Thyroid gland (tissue), 4 donors: Measurements from ENCODE around the gene RASA3.

ENCODE experiments used
- CTCF ChIP-seq, 6 experiments: fragments of 200-600 bp in 3 of 6; fragments of 450-650 bp in 3 of 6; sonication (generic) in 3 of 6; IDR thresholded peaks; one replicate each; pipeline ENCODE4 v1.5.1; 2016 to 2019; ENCODE audit warnings: antibody characterized with exemption in 6 of 6, mild to moderate bottlenecking in 2 of 6, inconsistent platforms in 1 of 6, moderate library complexity in 1 of 6
- POLR2A ChIP-seq, 2 donors: fragments of 450-650 bp; IDR thresholded peaks; one replicate each; pipeline ENCODE4 v1.6.1; 2017; ENCODE audit warnings: antibody characterized with exemption in 2 of 2, mild to moderate bottlenecking in 2 of 2, moderate library complexity in 1 of 2

GRCh38 chr13:113952151-113952982 is 180.1 kb downstream of the RASA3 start:
- TF ChIP-seq CTCF (IDR thresholded peaks at IDR 0.05) (no peak), POLR2A (IDR thresholded peaks at IDR 0.05) (no peak)
